Cortex of kidney (tissue), 1 donor: ENCODE data around the gene PXDC1.
"Not testable (repeated sequence)": the region's sequence is repeated elsewhere in the genome, so short reads cannot be mapped to it uniquely, and the experiment has no call there.

ENCODE experiments used
- DNase-seq: peaks from one replicate; lab custom pipeline; 2025; lab: John Stamatoyannopoulos, UW

The PXDC1 gene

GRCh38 chr6:3708540-3708939, 43.0 kb downstream of the PXDC1 start:
- DNase-seq = no peak

DNA sequence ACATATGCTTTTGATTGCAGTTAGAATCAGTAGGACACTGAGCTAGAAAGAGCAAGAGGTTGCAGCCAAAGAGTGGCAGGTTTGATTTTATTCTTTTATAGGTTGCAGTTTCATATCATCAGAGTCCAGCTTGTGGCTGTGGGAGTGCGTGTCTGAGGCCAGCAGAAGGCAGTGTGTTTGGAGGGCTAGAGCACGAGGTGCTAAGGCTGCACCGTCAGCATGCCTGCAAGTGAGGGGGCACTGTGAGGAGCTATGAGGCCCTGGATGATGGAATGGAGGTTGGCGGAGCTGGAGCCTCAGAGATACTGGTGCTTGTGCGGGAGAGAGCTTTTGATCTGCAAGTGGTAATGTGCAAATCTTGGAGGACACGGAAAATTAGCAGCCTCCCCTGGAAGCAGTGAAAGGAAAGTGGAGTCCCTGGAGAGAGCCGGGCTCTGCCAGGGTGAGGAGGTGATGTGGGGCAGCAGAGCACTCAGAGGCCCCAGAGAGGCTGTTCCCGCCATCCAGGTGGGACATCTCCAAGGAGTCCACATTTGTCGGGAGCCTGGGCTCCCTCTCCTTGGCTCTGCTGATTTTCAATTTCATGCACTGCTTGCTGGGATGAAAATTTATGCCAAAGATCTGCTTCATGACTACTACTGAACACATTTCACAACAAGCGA, 43.6 kb downstream of the PXDC1 start:
- DNase-seq = no peak

DNA sequence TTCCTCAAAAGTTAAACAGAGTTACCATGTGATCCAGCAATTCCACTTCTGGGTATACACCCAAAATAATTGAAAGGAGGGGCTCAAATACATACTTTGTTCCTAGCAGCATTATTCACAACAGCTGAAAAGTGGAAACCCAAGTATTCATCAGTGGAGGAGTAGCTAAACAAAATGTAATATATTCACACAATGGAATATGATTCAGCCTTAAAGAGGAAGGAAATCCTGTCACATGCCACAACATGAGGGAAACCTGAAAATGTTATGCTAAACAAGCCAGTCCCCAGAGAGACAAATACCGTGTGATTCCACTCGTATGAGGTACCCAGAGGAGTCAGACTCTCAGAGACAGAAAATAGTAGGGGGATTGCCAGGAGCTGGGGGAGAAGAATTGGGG, 44.5 kb downstream of the PXDC1 start:
- no peak for DNase-seq

GRCh38 chr6:3706547-3706946, 45.0 kb downstream of the PXDC1 start:
- no peak for DNase-seq

GRCh38 chr6:3701631-3702030, 49.9 kb downstream of the PXDC1 start:
- DNase-seq = no peak

GRCh38 chr6:3699231-3699630, 52.3 kb downstream of the PXDC1 start:
- no peak for DNase-seq

GRCh38 chr6:3698021-3698420, 53.5 kb downstream of the PXDC1 start:
- DNase-seq = no peak

DNA sequence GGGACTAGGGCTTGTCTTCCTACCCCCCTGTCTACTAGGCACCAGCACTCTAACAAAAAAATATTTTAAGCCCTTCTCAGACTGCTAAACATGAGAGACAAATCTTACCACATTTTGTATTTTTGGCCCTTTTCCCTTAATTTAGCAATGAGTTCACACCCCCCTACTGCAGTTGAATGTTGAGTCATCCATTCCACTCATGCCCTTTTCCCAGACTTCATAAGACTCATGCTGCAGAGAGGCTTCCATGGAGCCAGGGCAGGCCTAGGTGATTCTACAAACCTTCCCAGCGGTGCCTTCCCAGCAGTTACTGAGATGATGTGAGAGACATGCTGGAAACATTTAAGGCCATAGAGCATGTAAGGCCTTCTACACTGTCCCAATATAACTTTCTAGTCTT, 53.9 kb downstream of the PXDC1 start:
- no peak for DNase-seq

- DNase-seq = no peak
Measured at GRCh38 chr6:3696525-3697088, 54.9 kb downstream of the PXDC1 start.

DNA sequence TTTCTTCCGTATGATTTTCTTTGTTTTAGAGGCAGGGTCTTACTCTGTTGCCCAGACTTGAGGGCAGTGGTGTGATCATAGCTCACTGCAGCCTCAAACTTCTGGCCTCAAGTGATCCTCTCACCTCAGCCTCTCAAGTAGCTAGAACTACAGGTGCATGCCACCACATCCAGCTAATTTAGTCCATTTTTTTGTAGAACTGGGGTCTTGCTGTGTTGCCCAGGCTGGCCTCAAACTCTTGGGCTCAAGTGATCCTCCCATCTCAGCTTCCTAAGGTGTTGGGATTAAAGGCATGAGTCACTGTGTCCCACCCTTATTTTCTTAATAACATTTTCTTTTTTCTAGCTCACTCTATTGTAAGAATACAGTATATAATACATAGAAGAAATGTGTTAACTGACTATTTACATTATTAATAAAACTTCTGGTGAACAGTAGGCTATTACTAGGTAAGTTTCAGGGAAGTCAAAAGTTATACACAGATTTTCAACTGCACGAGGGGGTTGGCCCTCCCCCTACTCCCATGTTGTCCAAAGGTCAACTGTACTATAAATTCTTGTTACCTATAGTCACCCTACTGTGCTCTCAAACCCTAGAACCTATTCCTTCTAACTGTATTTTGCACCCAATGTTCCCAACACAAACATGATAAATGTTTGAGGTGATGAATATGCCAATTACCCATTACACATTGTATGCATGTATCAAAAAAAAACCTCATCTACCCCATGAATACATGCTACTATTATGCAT, 56.3 kb downstream of the PXDC1 start:
- no peak for DNase-seq

DNA sequence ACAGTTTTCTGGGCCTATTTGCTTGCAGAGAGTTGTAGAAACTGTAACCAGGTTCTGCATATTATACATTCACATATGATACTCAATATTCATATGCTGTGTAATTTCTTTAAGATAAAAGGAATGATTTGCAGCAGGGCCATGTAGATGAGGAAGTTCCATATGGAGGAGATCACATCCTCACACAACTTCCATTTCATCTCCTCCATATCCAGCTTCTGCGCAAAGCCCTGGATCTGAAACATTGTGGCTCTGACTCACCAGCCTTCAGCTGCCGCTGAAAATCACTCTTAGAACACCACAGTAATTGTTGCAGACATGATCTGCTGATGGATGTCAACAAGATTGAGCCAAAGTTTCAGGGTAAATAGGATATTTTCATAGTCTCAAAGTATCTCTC, 57.7 kb downstream of the PXDC1 start:
- no peak for DNase-seq

DNA sequence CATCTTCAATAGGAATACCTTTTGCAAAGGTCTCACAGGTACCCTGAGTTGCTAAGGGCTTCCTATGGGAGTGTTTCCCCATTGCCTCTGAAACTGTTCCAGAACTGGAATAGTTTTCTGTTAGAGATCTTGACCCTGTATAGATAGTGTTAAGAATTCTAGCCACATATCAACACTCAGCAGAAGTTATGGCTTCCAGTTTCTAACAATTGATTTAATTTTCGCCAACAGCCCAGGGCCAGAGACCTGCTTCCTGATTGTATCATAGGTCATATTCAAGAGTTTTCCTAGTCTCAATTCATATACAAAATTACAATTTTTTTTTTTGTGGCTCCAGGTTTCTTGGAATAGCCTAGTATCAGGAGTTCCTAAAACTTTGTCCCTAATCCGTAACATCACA, 61.0 kb downstream of the PXDC1 start:
- no peak for DNase-seq

DNA sequence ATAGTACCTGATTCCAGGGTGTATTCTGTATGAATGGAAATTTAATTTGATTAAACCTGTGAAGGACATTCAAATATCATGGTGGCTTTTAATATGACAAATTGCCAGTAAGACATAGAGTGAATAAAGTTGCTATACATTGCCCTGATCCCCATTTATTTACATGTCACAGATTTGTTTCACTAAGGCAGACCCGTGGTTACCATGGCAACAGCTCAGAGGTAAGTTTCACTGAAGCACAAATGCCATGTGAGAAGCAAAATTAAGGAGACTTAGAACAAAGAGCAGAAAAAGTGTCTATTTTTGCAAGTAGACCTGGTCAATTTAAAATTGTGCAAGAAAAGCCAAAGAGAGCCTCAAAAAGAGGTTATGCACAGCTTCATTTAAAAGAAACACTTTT, 63.7 kb downstream of the PXDC1 start:
- DNase-seq = no peak

DNA sequence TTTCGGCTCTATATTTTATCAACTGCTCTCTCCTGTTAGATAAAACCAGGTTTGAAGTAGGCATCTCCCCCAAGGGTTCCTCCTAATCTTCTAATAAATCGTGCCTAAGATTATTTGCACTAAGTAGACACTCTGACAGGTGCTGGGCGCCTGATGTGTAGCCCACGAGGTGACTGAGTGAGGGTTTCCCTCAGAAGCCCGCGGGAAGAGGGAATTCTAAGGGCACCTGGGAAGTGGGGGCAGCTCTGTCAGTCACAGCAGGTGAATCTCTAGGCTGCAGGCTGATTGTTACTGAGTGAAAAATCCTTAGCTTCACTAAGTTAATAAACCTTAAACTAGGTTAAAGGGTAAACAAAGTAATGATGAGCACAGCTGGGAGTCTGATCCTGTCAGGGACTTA, 68.2 kb downstream of the PXDC1 start:
- DNase-seq = no peak

DNA sequence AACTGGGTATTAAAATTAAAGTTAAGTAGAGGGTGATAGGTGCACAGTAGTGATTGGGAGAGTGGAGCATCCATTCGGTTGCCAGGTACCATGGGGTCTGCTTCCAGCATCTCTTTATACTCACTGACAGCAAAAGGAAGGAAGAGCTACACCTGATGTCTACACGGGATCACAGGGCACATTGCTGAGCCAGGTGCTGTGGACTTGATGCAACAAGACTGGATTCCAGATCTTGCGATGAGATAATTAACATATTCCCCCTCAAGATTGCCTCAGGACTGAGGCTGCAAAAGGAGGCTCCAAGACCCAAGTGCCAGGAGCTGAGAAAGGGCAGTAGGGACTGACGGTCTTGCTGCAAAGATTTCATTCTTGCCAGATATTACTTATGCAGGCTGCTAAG, 72.6 kb downstream of the PXDC1 start:
- DNase-seq = no peak

DNA sequence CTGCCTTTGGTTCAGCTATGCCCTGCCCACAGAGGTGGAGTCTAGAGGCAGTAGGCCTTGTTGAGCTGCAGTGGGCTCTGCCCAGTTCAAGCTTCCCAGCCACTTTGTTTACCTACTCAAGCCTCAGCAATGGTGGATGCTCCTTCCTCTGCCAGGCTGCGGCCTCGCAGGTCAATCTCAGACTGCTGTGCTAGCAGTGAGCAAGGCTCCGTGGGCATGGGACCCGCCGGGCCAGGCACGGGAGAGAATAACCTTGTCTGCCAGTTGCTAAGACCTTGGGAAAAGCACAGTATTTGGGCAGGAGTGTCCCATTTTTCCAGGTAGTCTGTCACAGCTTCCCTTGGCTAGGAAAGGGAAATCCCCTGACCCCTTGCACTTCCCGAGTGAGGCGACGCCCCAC, 73.8 kb downstream of the PXDC1 start:
- DNase-seq = not testable (repeated sequence)

GRCh38 chr6:3677351-3677750, 74.2 kb downstream of the PXDC1 start:
- DNase-seq = not testable (repeated sequence)
